ENCODE data around the gene ZBTB46.

GRCh38 chr20:63811491-63811875 is 19.6 kb downstream of the ZBTB46 start:
- no peak for TF ChIP-seq EZH2 (IDR thresholded peaks at IDR 0.05; ENCODE audit: borderline replicate concordance, low read depth, low read length, poor library complexity, severe bottlenecking)
- TF ChIP-seq CTCF (conservative IDR thresholded peaks at IDR 0.05; ENCODE audit: low read depth, low read length): no peak

Measured in A673 (cell line).